ENCODE data around the gene RIPOR3.
A peak's percentile ranks its signal among the peaks of the same experiment; 100 is the strongest.
"Not testable (repeated sequence)": the region's sequence is repeated elsewhere in the genome, so short reads cannot be mapped to it uniquely, and the experiment has no call there.

Gene RIPOR3

DNA sequence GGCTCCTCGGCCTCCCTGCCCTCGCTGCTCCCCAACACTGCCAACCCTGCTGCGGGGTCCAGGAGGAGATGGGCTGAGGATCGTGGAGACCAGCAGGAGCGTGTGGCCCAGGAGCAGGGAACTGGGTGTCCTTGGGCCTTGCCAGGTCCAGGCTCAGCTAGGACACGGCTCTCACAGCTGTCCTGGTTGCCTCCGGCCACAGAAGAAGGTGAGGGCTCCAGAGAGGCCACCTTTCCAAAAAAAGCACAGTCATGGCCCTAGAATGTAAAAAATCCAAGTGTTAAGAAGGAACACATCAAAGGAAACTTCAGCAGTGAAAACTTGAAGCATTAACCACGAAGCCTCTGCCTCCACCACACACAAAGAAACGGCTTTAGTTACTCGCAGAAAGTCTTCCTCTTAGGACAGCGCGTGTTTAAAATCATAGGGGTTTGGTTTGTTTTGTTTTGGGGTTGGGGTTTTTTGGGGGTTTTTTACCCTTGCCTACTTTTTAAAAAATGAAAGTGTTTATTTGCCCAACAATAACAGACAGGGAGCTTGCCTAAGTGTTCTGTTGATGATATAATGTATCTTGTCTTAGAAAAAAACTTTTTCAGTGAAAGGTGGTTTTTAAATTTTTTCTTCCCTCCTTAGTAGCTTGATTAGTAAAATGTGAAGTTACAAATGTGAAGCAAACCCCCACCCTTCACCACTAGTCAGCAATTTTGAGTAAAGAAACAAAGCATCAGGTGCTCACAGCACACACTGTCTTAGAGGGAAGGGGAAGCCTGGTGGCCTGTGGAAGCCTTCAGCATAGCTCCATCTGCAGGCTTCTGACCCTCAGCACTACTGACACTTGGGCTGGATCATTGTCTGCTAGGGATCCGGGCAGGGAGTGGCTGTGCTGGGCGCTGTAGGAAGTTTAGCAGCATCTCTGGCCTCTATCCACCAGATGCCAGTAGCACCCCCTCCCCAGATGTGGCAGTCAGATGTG is 121.2 kb downstream of the RIPOR3 start:
- DNase-seq, result peak; percentile 39

DNA sequence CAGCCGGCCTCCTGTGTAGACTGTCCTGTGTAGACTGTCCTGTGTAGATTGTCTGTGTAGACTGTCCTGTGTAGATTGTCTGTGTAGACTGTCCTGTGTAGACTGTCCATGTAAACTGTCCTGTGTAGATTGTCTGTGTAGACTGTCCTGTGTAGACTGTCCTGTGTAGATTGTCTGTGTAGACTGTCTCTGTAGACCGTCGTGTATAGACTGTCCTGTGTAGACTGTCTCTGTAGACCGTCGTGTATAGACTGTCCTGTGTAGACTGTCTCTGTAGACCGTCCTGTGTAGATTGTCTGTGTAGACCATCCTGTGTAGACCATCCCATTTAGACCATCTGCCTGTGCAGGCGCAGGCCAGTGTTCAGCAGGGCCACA is 121.9 kb downstream of the RIPOR3 start:
- DNase-seq, result not testable (repeated sequence)

DNA sequence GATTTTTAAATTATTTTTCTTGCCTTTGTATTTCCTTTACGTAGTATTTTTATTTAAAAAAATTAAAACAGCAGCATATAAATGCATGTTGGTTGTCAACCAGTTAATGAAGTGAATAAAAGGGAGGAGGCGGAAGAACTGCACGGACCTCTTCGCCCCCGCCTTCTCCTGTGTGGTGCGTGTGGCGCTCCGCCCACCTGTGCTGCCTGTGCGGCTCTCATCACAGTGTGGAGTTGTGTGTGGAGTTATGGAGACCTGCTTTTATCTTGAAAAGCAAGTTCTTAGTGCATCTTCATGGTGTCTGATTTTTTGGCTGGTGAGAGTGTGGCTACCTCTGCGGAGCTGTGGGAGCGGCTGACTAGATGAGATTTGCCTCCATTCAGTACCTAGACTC is 122.8 kb downstream of the RIPOR3 start:
- DNase-seq, result no peak

DNA sequence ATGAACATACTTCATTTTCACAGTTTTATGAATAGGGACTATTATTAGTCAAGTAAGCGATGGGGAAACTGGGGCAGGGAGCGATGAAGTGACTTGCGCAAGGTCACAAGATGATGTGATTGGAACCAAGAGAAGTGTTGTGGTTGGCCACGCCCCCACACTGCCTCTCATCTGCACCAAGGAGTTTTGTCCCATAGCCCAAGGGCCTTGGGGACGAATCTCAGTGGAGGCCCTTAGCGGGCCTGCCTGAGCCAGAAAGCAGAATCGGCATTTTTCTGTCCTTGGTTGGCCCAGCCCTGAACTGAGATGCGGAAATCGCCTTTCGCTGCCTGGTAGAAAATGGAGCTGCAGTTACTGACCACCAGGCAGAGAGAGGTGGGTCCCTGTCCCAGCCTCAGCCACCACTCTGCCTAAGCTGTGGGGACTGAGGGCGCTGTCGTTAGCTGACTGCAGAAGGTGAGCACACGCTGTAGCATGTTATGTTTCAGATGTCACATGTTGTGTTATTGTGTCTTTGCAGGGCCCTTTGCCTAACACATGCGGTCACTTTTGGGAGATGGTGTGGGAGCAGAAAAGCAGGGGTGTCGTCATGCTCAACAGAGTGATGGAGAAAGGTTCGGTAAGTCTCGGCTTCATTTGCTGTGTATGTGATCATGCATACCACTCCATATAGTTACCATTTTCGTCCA is 123.3 kb downstream of the RIPOR3 start:
- no peak for DNase-seq

DNA sequence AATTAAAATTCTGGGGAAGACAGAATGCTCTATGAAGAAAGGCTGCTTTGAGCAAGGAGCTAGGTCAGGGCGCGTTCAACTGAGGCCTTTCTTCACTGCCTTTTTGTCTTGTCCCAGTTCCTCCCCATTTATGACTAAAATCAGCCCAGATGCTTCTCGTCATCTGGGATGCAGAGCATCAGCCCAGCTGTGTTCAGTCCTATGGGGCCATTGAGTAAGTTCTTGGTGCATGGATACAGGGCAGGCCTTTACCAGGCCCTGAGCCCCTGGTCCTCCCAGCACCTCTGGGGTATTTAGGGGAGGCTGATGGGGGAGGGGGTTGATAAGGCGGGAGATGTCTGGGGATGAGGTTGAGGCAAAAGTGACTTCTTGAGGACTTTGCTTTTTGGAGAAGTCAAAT is 125.5 kb downstream of the RIPOR3 start:
- DNase-seq, result no peak

DNA sequence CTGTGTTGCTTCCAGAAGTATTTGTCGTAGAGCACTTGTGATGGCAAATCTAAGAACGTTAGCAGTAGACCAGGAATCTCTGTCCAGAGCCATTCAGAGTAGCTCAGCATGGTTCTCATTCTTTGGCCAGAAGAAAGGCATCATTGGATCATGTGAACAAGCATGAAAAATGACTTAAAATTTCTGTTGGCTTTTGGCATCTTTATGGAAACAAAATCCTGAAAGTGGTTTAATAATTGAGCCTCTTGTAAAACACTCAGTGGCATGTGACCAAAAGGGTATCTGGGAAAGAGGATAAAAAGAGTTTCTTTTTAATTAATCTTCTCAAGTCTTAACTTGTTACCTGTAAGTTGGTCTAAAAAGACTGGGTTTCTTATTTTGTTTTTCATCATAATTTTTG is 126.0 kb downstream of the RIPOR3 start:
- no peak for DNase-seq

DNA sequence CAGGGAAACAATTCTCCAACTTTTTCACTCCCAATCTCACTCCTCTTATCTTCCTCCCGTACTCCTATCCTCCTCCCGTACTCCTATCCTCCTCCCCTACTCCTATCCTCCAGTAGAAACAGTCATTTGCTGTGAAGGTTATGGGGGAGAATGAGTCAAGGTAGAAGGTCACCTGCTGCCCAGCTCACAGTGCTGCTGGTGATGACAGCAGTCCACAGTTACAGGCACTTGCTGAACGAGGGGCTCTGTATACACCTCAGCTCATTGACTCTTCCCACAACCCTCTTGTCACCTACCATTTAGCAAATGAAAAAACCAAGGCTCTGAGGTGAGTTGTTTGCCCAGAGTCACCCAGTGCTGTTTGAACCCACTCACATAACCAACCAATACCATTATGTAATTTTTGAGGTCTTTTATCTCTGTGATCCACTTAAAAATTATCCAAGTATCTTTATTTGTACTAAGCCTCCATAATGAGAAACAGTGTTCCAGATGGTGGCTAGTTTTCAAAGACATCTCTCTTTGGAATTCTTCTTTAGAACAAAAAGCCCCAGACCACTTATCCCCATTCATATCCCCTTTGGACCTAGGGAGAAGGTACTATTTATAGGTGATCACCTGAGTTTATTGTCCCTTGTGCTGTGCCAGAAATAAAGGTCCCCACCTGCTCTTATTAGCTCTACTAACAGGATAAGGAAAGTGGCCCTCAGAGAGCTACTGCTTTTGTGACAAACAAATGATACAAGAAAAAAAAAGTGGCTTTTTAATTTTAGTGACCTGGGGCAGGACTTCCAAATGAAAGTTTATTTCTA is 128.0 kb downstream of the RIPOR3 start:
- DNase-seq, result no peak

DNA sequence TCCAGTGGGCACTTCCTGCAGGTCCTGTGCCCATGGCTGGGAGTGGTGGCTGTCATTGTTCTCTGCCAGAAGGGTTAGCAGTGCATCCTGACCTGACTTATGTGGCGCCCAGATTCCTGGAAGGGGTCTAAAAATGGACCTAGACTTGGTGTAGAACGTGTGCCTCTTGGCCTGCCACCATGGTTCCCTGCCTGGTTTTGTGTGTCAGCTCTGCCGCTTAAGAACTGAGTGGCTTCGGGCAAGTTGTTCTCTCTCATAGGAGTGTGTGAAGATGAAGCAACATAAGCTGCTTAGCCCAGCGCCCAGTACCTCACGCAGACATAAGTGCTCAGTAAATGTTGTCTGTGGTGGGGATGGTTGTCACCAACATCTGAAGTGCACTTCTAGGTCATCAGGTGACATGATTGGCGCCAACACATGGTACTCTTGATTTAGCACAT is 129.1 kb downstream of the RIPOR3 start:
- no peak for DNase-seq

DNA sequence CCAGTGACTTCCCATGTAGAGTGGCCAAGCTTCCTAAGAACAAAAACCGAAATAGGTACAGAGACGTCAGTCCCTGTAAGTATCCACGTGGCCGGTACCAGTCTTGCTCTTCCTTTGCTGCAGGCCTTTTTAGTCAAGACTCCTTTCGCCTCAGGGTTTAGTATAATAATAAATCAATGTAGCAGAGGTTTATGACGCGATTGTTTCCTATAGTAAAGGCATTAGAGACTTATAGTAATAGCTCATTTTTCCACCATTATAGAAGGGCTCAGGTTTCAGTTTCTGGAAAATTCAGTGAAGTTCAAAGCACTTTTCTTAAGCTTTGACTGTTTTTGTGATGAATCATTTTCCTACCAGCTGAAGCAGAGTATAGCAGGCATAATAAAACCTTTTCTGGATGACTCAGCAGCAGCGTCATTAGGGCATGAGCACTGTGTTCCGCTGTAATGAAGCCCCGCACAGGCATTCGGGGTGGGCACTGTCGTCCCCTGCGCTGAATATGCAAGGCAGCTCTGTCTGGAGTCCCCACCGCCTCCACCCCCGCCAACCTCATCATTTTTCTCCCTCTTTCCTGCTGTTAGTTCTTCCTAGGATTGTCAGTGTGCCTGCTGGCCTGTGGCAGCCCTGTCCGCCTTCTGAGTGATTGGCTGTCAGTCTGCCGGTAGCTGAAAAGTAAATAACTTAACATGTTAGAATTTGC is 129.8 kb downstream of the RIPOR3 start:
- DNase-seq, result no peak

DNA sequence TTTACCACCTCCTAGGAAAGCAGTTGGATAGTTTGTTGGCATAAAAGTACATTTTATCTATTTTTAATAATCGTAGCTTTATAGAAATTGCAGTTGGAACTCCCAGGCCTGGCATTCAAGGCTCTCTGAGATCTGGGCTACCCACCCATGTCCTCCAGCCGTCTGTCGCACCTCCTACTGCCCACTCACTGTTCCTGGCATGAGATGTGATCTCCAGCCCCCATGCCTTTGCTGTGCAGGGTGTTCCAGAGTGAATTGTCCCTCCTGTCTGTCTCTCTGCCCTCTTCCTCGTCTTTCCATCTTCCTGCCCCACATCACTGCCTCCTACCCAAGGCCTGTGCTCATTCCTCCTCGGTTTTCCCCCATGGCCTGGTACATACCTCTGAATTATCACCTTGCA is 130.5 kb downstream of the RIPOR3 start:
- DNase-seq, result no peak

DNA sequence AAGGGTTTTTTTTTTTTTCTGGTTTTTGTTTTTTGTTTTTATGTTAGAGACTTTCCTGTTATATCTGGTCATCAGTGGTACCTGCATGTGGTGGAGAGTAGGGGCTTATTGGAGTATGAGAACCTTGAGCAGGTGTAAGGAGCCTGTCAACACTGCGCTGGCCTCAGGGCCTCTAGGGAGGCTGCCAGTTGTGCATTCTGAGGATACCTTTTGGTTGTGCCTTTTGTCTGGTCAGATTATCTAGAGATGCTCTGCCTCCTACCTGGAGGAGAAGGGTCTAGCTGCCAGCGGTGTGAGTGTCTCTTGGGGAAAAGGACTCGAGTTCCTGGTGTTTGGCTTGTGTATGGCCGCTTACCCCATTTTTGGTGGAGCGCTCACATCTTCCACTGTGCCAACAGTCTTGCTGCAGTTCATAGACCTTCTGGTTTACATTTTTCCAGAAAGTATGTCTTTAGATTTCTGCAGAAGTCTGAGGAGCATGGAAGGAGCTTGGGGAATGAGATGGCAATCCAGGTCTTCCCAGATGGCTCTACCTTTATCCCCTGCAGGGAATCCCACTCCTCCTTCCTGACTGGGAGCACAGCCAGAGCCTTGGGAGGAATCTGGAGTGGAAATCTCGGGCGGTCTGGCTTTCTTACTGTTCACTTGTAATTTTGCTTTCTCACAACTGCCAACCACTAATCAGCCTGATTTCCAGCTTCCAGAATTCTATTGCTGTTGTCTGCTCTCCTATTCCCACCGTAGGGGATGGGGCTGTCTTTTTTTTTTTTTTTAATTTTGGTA is 131.3 kb downstream of the RIPOR3 start:
- DNase-seq, result no peak

DNA sequence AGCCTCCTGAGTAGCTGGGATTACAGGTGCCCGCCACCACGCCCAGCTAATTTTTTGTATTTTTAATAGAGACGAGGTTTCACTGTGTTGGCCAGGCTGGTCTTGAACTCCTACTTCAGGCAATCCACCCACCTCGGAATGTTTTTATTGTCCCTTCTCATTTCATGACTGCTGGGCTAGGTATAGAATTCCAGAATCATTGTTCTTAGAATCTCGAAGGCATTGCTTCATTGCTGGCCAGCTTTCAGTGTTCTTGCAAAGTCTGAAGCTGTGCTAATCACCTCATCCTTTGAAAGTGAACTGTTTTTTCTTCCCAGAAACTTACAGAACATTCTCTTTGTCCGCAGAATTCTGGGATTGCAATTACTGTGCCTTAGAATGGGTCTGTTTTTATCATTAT is 132.2 kb downstream of the RIPOR3 start:
- no peak for DNase-seq

DNA sequence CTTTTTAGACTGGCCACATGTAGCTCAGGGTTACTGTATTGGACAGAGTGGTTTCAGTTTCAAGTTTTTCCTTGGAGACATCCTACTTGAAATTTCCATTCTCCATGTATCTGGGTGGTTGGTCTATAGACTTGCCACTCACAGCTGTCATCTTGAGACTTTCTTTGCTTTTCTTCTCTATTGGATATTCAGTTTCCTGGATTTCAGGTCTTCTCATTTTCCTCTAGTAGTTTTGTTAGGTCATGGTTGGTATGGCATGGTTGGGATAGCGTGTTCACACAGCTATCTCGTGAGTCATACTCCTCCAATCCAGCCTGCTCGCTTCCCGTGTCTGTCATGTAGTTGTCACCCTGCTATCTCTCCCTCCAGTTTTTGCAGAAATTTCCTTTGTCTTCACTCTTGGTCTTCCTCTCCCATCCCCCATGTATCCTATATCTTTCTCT is 132.8 kb downstream of the RIPOR3 start:
- DNase-seq, result no peak

DNA sequence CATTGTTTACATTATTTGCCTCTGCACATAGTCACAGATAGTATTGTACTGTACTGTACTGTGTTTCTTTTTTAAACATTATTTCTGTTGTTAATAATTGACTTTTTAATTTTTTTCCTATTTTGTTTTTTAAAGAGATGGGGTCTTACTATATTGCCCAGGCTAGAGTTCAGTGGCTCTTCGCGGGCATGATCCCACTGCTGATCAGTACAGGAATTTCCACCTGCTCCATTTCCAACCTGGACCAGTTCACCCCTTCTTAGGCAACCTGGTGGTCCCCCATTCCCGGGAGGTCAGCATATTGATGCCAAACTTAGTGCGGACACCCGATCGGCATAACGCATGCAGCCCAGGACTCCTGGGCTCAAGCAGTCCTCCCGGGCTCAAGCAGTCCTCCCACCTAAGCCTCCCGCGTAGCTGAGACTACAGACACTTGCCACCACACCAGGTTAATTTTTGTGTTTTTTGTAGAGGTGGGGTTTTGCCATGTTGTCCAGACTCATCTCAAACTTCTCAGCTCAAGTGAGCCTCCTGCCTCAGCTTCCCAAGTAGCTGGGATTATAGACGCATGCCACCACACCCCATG is 133.7 kb downstream of the RIPOR3 start:
- no peak for DNase-seq

DNA sequence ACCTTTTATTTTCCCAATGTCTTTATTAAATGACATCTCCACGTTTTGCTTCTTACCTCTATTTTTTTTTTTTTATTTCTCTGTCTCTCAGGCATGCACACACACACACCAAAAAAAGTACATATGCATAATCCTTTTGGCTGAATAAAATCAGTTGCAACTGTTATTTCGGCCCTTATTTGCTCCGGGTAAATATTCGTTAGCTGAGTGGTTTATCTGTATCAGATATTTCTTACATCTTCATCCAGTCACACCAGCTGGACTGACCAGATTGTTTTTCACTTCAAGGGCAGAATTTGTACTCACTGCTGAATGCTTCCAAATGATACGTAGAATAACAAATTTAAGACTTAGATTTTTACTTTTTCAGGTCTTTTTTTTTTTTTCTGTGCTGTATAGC is 135.7 kb downstream of the RIPOR3 start:
- DNase-seq, result no peak

DNA sequence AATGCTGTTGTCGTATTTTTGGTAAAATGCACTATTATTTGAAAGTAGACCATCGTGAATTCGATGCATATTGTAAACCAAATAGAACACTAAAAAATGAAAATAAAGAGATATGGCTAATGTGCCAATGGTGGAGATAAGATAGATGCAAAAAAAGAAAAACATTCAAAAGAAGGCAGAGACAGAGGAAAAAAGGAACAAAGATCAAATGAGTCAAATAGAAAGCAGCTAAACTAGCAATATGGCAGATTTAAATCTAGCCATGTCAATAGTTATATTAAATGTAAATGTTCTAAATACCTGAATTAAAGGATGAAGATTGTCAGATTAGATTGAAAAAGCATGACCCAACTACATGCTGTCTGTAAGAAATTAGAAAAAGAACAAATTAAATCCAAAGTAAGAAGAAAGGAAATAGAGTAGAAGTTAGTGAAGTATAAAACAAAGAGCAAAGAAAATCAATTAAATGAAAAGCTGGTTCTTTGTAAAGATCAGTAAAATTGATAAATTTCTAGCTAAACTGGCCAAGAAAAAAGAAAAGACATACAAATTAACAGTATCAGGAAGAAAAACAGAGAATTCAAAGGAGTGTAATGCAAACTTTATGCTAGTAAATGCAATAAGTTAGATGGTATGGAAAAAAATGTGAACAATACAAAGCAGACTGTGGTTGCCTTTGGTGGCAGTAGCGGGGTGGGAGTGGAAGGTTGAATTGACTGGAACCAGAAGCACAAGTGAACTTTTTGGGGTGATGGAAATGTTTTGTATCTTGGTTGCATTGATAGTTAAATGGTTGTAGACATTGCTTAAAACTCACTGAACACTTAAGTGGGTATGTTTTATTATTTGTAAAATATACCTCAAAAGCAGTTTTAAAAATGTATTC is 136.4 kb downstream of the RIPOR3 start:
- no peak for DNase-seq

DNA sequence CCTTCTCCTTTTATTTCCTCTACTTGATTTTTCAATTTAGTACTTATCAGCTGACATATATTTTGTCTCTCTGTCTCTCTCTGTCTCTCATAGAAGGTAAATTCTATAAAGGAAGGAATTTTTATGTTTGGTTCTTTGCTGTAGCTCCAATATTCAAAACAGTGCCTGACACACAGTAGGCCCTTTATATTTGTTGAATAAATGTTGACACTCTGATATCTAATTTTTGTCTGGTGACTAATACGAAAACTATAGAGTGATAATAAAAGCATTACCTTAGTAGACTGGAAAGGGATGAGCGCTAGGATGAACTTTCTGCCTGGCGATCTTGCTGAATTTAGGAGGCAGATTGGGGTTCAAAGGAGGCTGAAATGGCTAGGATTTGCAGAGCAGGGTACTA is 138.4 kb downstream of the RIPOR3 start:
- DNase-seq, result no peak

DNA sequence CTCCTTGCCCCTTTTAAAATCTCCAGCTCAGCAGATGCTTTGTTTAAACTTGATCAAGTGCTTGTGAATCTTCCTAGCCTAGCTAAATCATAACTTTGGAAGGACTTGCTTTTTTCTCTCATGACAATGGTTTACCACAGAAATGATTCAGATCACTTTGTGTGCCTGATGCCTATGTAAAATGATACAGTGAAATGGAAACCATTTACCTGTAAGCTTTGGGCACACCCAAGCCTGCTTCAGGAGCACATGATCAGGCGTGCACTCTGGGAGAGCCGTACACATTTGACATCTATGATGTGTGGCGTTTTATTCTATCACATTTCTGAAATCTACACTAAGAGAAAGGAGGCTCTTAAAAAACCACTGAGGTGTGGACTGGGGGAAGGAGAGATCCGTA is 140.1 kb downstream of the RIPOR3 start:
- DNase-seq, result no peak

DNA sequence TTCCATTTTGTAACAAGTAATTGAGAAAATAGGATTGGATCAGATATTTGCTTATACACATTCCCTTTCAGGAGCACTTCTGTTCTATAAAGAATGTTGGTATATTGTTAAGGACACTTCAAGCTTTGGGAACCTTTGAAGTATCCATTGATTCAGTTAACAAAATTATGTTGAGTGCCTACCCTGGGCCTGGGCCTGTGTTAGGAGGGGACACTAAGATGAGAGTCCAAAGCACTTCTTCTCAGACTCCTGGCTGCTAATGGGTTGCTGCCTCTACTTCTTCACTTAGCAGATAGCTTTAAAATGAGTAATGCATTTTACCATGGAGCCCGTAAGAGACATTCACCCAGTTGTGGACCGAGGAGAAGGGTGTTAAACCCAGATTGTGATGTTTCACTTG is 140.8 kb downstream of the RIPOR3 start:
- no peak for DNase-seq

DNA sequence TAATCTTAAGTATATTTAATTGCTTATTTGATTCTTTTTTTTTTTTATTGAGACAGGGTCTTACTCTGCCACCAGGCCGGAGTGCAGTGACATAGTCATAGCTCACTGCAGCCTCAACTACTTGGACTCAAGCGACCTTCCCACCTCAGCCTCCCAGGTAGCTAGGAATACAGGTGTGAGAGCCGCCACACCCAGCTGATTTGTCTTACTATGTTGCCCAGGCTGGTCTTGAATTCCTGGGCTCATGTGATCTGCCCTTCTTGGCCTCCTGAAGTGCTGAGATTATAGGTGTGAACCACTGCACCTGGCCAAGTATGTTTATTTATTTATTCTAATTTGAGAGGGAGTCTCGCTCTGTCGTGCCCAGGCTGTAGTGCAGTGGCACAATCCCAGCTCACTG is 142.9 kb downstream of the RIPOR3 start:
- DNase-seq, result no peak

Measured in CD4-positive, alpha-beta T cell treated with Interleukin-10 for 1 hour (primary cell).